Measurements from ENCODE around the gene ETS2. TPM values are rescaled to one million over a fixed set of nuclear protein-coding genes. Genes with fewer than 3 reads are reported as not detected.
A peak's percentile ranks its signal among the peaks of the same experiment; 100 is the strongest.

Gene ETS2
- total and polyA plus RNA-seq, 9 donors = 35.8 to 152 (median 79.6) TPM

GRCh38 chr21:38772646-38773045 lies 33.1 kb upstream of the ETS2 start:
- H3K4me1 ChIP-seq (ENCODE audit: insufficient read depth) = peaks cover 6% of the 10 kb centered on the region
- TF ChIP-seq CTCF (IDR thresholded peaks at IDR 0.05) = no peak
- no peak for TF ChIP-seq EP300 (IDR thresholded peaks at IDR 0.05)
- TF ChIP-seq POLR2A (IDR thresholded peaks at IDR 0.05) = no peak
- no peak overlapping the region for H3K4me3 ChIP-seq
- H3K27me3 ChIP-seq = no peaks in the 10 kb centered on the region
- H3K9me3 ChIP-seq = no peaks in the 10 kb centered on the region
- no peak for DNase-seq
- intact Hi-C loops (cut with DNase I) = no loop called here
- no peaks in the 10 kb centered on the region for H3K36me3 ChIP-seq
- no peak overlapping the region for H3K27ac ChIP-seq

DNA sequence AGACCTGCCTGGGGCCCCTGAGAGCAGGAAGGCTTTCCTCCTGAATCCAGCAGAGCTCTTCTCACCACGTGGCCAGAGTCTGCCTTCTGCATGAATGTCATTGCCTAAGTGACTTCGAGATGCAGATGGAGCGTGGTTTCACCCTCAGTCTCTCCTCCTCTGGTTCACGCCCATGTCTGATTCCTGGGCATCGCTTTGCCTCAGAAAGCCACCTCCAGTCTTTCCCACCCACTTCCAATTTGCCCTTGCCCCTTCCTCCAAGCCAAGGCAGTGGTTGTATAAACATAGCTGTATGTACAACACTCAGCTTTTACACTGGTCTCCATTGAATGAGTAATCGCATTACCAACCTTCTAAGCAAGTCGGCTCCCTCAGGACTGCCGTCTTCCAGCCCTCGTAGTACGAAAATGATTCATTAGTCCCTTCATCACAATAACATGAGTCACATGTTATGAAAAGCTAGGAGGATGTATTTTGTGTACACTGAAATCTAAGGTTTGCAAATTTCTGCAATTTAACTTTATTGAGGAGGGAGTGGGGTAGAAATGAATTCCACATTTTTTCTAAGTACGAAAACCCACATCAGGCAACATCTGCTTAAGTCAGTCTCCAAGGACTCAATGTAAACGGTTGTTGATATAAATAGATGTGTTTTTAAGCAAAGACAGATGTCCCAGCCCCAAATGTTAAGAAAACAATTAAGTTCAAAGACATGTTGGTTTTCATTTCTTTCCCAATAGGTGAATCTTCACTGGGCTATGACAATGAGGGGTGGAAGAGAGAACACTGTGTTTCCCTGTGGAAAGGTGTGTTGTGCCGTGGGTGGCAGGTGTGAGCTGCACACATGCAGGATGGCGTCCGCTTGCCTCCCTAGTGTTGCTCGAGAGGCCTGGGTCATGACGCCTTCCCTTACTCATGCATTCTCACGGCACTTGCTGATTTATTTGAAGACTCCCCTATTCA lies 32.3 kb upstream of the ETS2 start:
- Histone ChIP-seq H3K4me1 (ENCODE audit: insufficient read depth) (peaks cover 6% of the 10 kb centered on the region), H3K27me3 (no peaks in the 10 kb centered on the region), H3K27ac (no peak overlapping the region), H3K4me3 (no peak overlapping the region), H3K36me3 (no peaks in the 10 kb centered on the region), H3K9me3 (no peaks in the 10 kb centered on the region)
- DNase-seq = peak in 1 of 5 donors; percentile 53
- TF ChIP-seq EP300 (IDR thresholded peaks at IDR 0.05) = no peak
- no peak for TF ChIP-seq POLR2A (IDR thresholded peaks at IDR 0.05)
- TF ChIP-seq CTCF (IDR thresholded peaks at IDR 0.05) = no peak
- intact Hi-C loops (cut with DNase I) = no loop called here
- 45 to 48% (median 48%) methylated on average over 18 of the region's 18 CpGs for WGBS, 3 donors

GRCh38 chr21:38774152-38774551 lies 31.6 kb upstream of the ETS2 start:
- Histone ChIP-seq H3K4me3 (no peak overlapping the region), H3K9me3 (no peaks in the 10 kb centered on the region), H3K4me1 (ENCODE audit: insufficient read depth) (peaks cover 6% of the 10 kb centered on the region), H3K36me3 (no peaks in the 10 kb centered on the region), H3K27ac (no peak overlapping the region), H3K27me3 (no peaks in the 10 kb centered on the region)
- intact Hi-C loops (cut with DNase I) = no loop called here
- no peak for DNase-seq
- no peak for TF ChIP-seq CTCF (IDR thresholded peaks at IDR 0.05)
- no peak for TF ChIP-seq EP300 (IDR thresholded peaks at IDR 0.05)
- no peak for TF ChIP-seq POLR2A (IDR thresholded peaks at IDR 0.05)
- 64 to 72% (median 71%) methylated on average over 5 of the region's 5 CpGs for WGBS, 3 donors

- WGBS, 3 donors = 89 to 92% (median 91%) methylated on average over 12 of the region's 12 CpGs
- no peaks in the 10 kb centered on the region for H3K27me3 ChIP-seq
- no peaks in the 10 kb centered on the region for H3K36me3 ChIP-seq
- no peak for DNase-seq
- intact Hi-C loops (cut with DNase I) = no loop called here
- peaks cover 6% of the 10 kb centered on the region for H3K4me1 ChIP-seq (ENCODE audit: insufficient read depth)
- H3K27ac ChIP-seq = no peak overlapping the region
- TF ChIP-seq EP300 (IDR thresholded peaks at IDR 0.05) = no peak
- TF ChIP-seq CTCF (IDR thresholded peaks at IDR 0.05) = no peak
- no peak for TF ChIP-seq POLR2A (IDR thresholded peaks at IDR 0.05)
- H3K9me3 ChIP-seq = no peaks in the 10 kb centered on the region
- H3K4me3 ChIP-seq = no peak overlapping the region
Observed at GRCh38 chr21:38774586-38775285, 31.0 kb upstream of the ETS2 start.

Measured in ovary (tissue), 9 donors.